C4-2B (cell line): ENCODE data around the gene GMNN.

Experiments used
- H3K27ac ChIP-seq: fragments of 450-650 bp; 2 replicates; pipeline ENCODE4 v1.5.1; 2017
- CTCF ChIP-seq: fragments of 450-650 bp; conservative IDR thresholded peaks from 2 replicates; pipeline ENCODE4 v1.5.1; 2017; ENCODE audit warnings: mild to moderate bottlenecking
- ZFX ChIP-seq: fragments of 450-650 bp; IDR thresholded peaks from 2 replicates; pipeline ENCODE4 v1.6.1; 2017

The GMNN gene

GRCh38 chr6:24766680-24767462, 7.9 kb upstream of the GMNN start:
- no peak overlapping the region for H3K27ac ChIP-seq
- TF ChIP-seq CTCF (peak; percentile 73), ZFX (no peak)

- H3K27ac ChIP-seq = no peak overlapping the region
- no peak for TF ChIP-seq CTCF
- TF ChIP-seq ZFX = no peak
Measured at GRCh38 chr6:24768361-24768760, 6.4 kb upstream of the GMNN start.

- TF ChIP-seq CTCF = no peak
- TF ChIP-seq ZFX = no peak
- peak overlapping the region; percentile 90 for H3K27ac ChIP-seq
Measured at GRCh38 chr6:24775520-24776058, 852 bp downstream of the GMNN start.

GRCh38 chr6:24777227-24777626, 2.5 kb downstream of the GMNN start:
- H3K27ac ChIP-seq = no peak overlapping the region
- TF ChIP-seq ZFX (no peak), CTCF (no peak)

- TF ChIP-seq ZFX = no peak
- no peak for TF ChIP-seq CTCF
- H3K27ac ChIP-seq = peak overlapping the region; percentile 25; the same call in 1 of the 2 replicates
Measured at GRCh38 chr6:24778121-24778520, 3.4 kb downstream of the GMNN start.

GRCh38 chr6:24778878-24779277, 4.1 kb downstream of the GMNN start:
- no peak for TF ChIP-seq CTCF
- no peak for TF ChIP-seq ZFX
- no peak overlapping the region for H3K27ac ChIP-seq

- TF ChIP-seq ZFX (no peak), CTCF (peak; percentile 47)
Measured at GRCh38 chr6:24779416-24780016, 4.8 kb downstream of the GMNN start.

More at GRCh38 chr6:24779416-24780016, 4.8 kb downstream of the GMNN start:
- H3K27ac ChIP-seq = no peak overlapping the region
